OCI-LY7 (cell line): ENCODE results near the gene RAF1. TPM values are rescaled to one million over a fixed set of nuclear protein-coding genes. Genes with fewer than 3 reads are reported as not detected.

Source experiments
- BruUV-seq: library from RNA; stranded (reverse); fragments of 400-500 nt; replicated peaks from 2 replicates; lab custom pipeline; 2021; lab: Mats Ljungman, UMichigan
- CTCF ChIA-PET: fragments of 300-600 bp; sonication (Branson Sonifier 250); formaldehyde crosslinking; loops from one replicate; lab custom pipeline; 2022; ENCODE audit warnings: antibody characterized with exemption; ENCODE audit not compliant: unreplicated experiment; lab: Charles Lee
- POLR2A ChIA-PET: fragments of 300-600 bp; sonication (Branson Sonifier 250); formaldehyde crosslinking; loops from one replicate; lab custom pipeline; 2022; ENCODE audit warnings: antibody characterized with exemption; lab: Charles Lee
- DNase-seq: peaks from one replicate; pipeline ENCODE4 v3.0.0-alpha.2; 2015; ENCODE audit warnings: low spot score
- H2AFZ ChIP-seq: fragments of 200-600 bp; sonication (generic), shearing (Covaris generic); 2 replicates; pipeline ENCODE4 v1.6.1; 2014; ENCODE audit warnings: mild to moderate bottlenecking, antibody characterized with exemption, low read length, moderate library complexity
- H3K27ac ChIP-seq: fragments of 200-600 bp; sonication (generic); 2 replicates; pipeline ENCODE4 v1.5.1; 2014; ENCODE audit warnings: mixed run types, low read depth, mild to moderate bottlenecking, moderate library complexity, low read length, inconsistent platforms; ENCODE audit not compliant: poor library complexity, severe bottlenecking
- H3K36me3 ChIP-seq: fragments of 200-600 bp; sonication (generic); 2 replicates; pipeline ENCODE4 v1.6.1; 2014; ENCODE audit warnings: mild to moderate bottlenecking, antibody characterized with exemption, low read length, moderate library complexity, mixed read lengths; ENCODE audit not compliant: insufficient read depth
- H3K4me1 ChIP-seq: fragments of 200-600 bp; sonication (generic); 2 replicates; pipeline ENCODE4 v1.5.1; 2014; ENCODE audit warnings: mild to moderate bottlenecking, low read length; ENCODE audit not compliant: insufficient read depth, poor library complexity, severe bottlenecking
- H3K4me2 ChIP-seq: fragments of 200-600 bp; sonication (generic); 2 replicates; pipeline ENCODE4 v1.6.1; 2014; ENCODE audit warnings: mild to moderate bottlenecking, low read length
- H3K4me3 ChIP-seq: fragments of 200-600 bp; sonication (generic); 2 replicates; pipeline ENCODE4 v1.5.1; 2014; ENCODE audit warnings: mild to moderate bottlenecking, low read depth, low read length; ENCODE audit not compliant: poor library complexity, severe bottlenecking
- H3K79me2 ChIP-seq: fragments of 200-600 bp; sonication (generic); 2 replicates; pipeline ENCODE4 v1.6.1; 2016; ENCODE audit warnings: low read depth, mild to moderate bottlenecking, low read length, moderate library complexity, mixed read lengths; ENCODE audit not compliant: insufficient read depth
- H3K9me2 ChIP-seq: fragments of 200-600 bp; sonication (generic); 2 replicates; pipeline ENCODE4 v1.6.1; 2016; ENCODE audit warnings: mild to moderate bottlenecking, low read length, mixed read lengths; ENCODE audit not compliant: insufficient read depth
- H3K9me3 ChIP-seq: fragments of 200-600 bp; sonication (generic); 2 replicates; pipeline ENCODE4 v1.6.1; 2014; ENCODE audit warnings: mild to moderate bottlenecking, mixed run types, low read length, mixed read lengths
- H4K20me1 ChIP-seq: fragments of 200-600 bp; sonication (generic); 2 replicates; pipeline ENCODE4 v1.6.1; 2014; ENCODE audit warnings: mild to moderate bottlenecking, antibody characterized with exemption, low read length, moderate library complexity, mixed read lengths; ENCODE audit not compliant: insufficient read depth
- EZH2phosphoT487 ChIP-seq: fragments of 200-600 bp; sonication (generic); IDR thresholded peaks from 2 replicates; pipeline ENCODE4 v1.6.1; 2018; ENCODE audit warnings: low read depth, borderline replicate concordance, mild to moderate bottlenecking, mixed run types, antibody characterized with exemption, low read length, moderate library complexity, mixed read lengths
- intact Hi-C: fragments of 100-400 bp; cut with micrococcal nuclease; formaldehyde crosslinking; loops from one replicate; pipeline ENCODE4 v1.10.0; 2022; ENCODE audit not compliant: unreplicated experiment
- total RNA-seq, 2 experiments: library from RNA; depleted of rRNA in 1 of 2; stranded (reverse); fragments of >200 nt in 1 of 2; shearing (Covaris generic) in 1 of 2; gene quantifications; 2 replicates each; pipeline ENCODE4 v1.2.3, GENCODE V29; 2014 to 2022
- TF ChIP-seq, protein P1 (sequence below): fragments of 200-600 bp; sonication (generic); conservative IDR thresholded peaks from 2 replicates; pipeline ENCODE4 v1.5.1; 2014; ENCODE audit warnings: mild to moderate bottlenecking, antibody characterized with exemption, low read length, moderate library complexity, mixed read lengths

The RAF1 gene
- total RNA-seq, 2 experiments from 2014 or later: 88.0 to 90.8 TPM

DNA sequence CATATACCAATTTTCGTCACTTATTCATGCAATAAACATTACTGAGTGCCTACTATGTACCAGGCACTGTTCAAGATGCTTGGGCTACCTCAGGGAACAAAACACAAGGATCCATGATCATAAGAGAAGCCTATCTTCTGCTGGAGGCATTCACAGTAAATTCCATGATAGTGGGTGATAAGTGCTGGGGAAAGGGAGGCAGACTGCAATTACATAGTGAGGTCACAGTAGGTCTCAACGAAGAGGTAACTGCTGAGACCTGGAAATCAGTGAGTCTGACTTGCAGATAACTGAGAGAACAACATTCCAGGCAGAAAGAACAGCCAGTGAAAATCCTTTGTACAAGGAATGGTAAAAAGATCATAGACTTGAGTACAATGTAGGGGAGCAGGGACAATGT, 33.6 kb downstream of the RAF1 start:
- Histone ChIP-seq H3K4me3 (no peak overlapping the region), H3K27ac (no peak overlapping the region), H3K36me3 (peaks cover 8% of the 10 kb centered on the region; the same call in 1 of the 2 replicates), H3K79me2 (peaks cover 100% of the 10 kb centered on the region), H3K4me1 (peaks cover 23% of the 10 kb centered on the region), H2AFZ (no peak overlapping the region), H3K9me3 (no peaks in the 10 kb centered on the region), H3K9me2 (no peaks in the 10 kb centered on the region), H3K4me2 (no peak overlapping the region), H4K20me1 (peaks cover 12% of the 10 kb centered on the region; the same call in 1 of the 2 replicates)
- TF ChIP-seq, protein P1, sequence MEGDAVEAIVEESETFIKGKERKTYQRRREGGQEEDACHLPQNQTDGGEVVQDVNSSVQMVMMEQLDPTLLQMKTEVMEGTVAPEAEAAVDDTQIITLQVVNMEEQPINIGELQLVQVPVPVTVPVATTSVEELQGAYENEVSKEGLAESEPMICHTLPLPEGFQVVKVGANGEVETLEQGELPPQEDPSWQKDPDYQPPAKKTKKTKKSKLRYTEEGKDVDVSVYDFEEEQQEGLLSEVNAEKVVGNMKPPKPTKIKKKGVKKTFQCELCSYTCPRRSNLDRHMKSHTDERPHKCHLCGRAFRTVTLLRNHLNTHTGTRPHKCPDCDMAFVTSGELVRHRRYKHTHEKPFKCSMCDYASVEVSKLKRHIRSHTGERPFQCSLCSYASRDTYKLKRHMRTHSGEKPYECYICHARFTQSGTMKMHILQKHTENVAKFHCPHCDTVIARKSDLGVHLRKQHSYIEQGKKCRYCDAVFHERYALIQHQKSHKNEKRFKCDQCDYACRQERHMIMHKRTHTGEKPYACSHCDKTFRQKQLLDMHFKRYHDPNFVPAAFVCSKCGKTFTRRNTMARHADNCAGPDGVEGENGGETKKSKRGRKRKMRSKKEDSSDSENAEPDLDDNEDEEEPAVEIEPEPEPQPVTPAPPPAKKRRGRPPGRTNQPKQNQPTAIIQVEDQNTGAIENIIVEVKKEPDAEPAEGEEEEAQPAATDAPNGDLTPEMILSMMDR: no peak
- no peak for TF ChIP-seq EZH2phosphoT487
- POLR2A ChIA-PET: no interaction called here
- no peak for DNase-seq
- CTCF ChIA-PET: no interaction called here
- intact Hi-C loops: no loop called here
- BruUV-seq: no TSS peak

DNA sequence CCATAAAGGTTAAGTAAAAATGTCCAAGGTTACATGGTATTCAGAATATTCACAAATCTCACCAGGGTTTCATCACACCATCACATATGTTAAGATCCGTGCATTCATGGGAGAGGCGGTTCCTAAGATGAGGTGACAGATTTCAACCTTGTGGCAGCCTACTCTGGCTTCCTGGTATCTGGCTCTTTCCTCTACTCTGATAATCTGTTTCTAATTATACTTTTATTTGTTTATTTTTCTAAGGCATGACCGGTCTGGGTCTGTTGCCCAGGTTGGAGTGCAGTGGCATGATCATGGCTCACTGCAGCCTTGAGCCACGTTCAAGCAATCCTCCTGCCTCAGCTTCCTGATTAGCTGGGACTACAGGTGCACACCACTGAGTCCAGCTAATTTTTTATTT, 34.4 kb downstream of the RAF1 start:
- Histone ChIP-seq H3K9me3 (no peaks in the 10 kb centered on the region), H3K4me2 (no peak overlapping the region), H3K4me3 (no peak overlapping the region), H2AFZ (no peak overlapping the region), H4K20me1 (peaks cover 12% of the 10 kb centered on the region; the same call in 1 of the 2 replicates), H3K27ac (no peak overlapping the region), H3K4me1 (peaks cover 25% of the 10 kb centered on the region), H3K79me2 (peaks cover 100% of the 10 kb centered on the region), H3K9me2 (no peaks in the 10 kb centered on the region), H3K36me3 (0 out of 2 replicates have a peak, but pooled peaks cover 5% of the 10 kb centered on the region)
- CTCF ChIA-PET: no interaction called here
- intact Hi-C loops: no loop called here
- POLR2A ChIA-PET: interaction anchor here (0.7 kb wide), 1 partner anchor 350 kb away, joined by 3 read pairs; no protein-coding TSS in a partner anchor
- TF ChIP-seq, protein P1: no peak
- TF ChIP-seq EZH2phosphoT487: no peak
- no peak for DNase-seq
- no TSS peak for BruUV-seq

DNA sequence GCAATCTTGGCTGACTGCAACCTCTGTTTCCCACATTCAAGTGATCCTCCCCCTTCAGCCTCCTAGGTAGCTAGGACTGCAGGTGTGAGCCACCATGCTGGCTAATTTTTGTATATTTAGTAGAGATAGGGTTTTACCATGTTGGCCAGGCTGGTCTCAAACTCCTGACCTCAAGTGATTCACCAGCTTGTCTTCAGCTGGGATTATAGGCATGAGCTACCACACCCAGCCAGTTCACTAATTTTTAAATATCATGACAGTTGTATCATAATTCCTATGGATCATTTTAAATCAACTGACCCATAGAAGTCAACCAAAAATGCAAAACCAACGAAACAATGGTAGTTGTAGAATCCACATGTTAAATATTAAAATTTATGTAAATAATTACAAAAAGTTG, 35.1 kb downstream of the RAF1 start:
- no peak overlapping the region for H3K4me2 ChIP-seq
- DNase-seq: no peak
- POLR2A ChIA-PET: interaction anchor here (0.7 kb wide), 3 partner anchors 30 to 349 kb away, joined by 3 to 4 read pairs (median 3); no protein-coding TSS in a partner anchor
- TF ChIP-seq EZH2phosphoT487: no peak
- TF ChIP-seq, protein P1: no peak
- CTCF ChIA-PET: no interaction called here
- H4K20me1 ChIP-seq: peaks cover 12% of the 10 kb centered on the region; the same call in 1 of the 2 replicates
- no peak overlapping the region for H3K4me3 ChIP-seq
- H3K27ac ChIP-seq: no peak overlapping the region
- no peaks in the 10 kb centered on the region for H3K9me2 ChIP-seq
- H3K79me2 ChIP-seq: peaks cover 100% of the 10 kb centered on the region
- peaks cover 25% of the 10 kb centered on the region for H3K4me1 ChIP-seq
- H2AFZ ChIP-seq: no peak overlapping the region
- 0 out of 2 replicates have a peak, but pooled peaks cover 5% of the 10 kb centered on the region for H3K36me3 ChIP-seq
- intact Hi-C loops: no loop called here
- no TSS peak for BruUV-seq
- H3K9me3 ChIP-seq: no peaks in the 10 kb centered on the region
